ENCODE data around the gene ARHGAP42. TPM values are rescaled to one million over a fixed set of nuclear protein-coding genes. Genes with fewer than 3 reads are reported as not detected.

ARHGAP42 gene
- total and polyA plus RNA-seq, 4 donors = 3.8 to 17.2 (median 12.0) TPM

DNA sequence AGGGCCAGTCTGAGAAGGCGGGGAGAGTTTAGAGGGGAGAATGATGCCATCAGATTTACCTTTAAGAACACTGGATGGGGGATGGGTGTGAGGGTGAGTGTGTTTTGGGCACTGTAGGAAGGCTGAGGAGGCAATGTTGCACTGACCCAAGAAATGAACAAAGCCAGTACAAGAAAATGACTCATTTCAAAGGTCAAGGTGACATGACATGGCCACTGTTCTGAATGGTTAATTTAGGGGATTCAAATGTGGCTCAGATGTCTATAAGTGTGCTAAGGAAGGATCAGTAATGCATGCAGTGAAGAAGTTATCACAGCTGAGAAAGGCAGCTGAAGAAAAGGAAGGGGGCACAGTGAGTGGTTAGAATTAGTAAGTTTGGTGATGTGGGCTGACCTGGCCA is 312.7 kb downstream of the ARHGAP42 start:
- DNase-seq (ENCODE audit: low spot score) = no peak
- H3K9ac ChIP-seq (ENCODE audit: low read depth in 1 of 2, low read length in 2 of 2) = no peak overlapping the region
- H3K27me3 ChIP-seq (ENCODE audit: control insufficient read depth in 4 of 4, insufficient read depth in 4 of 4, low read length in 3 of 4) = peaks cover 0 to 2% (median 0%) of the 10 kb centered on the region in 4 donors
- H3K36me3 ChIP-seq (ENCODE audit: control insufficient read depth in 4 of 4, insufficient read depth in 3 of 4, low read depth in 1 of 4, low read length in 3 of 4) = no peaks in the 10 kb centered on the region
- no peaks in the 10 kb centered on the region for H3K9me3 ChIP-seq (ENCODE audit: control insufficient read depth in 4 of 4, low read length in 3 of 4)
- H3K4me3 ChIP-seq (ENCODE audit: low read depth in 1 of 3, low read length in 3 of 3) = no peak overlapping the region
- no peak for TF ChIP-seq GABPA (IDR thresholded peaks at IDR 0.05 in 1 of 2, conservative IDR thresholded peaks at IDR 0.05 in 1 of 2)
- TF ChIP-seq, protein P1, sequence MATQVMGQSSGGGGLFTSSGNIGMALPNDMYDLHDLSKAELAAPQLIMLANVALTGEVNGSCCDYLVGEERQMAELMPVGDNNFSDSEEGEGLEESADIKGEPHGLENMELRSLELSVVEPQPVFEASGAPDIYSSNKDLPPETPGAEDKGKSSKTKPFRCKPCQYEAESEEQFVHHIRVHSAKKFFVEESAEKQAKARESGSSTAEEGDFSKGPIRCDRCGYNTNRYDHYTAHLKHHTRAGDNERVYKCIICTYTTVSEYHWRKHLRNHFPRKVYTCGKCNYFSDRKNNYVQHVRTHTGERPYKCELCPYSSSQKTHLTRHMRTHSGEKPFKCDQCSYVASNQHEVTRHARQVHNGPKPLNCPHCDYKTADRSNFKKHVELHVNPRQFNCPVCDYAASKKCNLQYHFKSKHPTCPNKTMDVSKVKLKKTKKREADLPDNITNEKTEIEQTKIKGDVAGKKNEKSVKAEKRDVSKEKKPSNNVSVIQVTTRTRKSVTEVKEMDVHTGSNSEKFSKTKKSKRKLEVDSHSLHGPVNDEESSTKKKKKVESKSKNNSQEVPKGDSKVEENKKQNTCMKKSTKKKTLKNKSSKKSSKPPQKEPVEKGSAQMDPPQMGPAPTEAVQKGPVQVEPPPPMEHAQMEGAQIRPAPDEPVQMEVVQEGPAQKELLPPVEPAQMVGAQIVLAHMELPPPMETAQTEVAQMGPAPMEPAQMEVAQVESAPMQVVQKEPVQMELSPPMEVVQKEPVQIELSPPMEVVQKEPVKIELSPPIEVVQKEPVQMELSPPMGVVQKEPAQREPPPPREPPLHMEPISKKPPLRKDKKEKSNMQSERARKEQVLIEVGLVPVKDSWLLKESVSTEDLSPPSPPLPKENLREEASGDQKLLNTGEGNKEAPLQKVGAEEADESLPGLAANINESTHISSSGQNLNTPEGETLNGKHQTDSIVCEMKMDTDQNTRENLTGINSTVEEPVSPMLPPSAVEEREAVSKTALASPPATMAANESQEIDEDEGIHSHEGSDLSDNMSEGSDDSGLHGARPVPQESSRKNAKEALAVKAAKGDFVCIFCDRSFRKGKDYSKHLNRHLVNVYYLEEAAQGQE (IDR thresholded peaks at IDR 0.05) = no peak
- TF ChIP-seq, protein P2, sequence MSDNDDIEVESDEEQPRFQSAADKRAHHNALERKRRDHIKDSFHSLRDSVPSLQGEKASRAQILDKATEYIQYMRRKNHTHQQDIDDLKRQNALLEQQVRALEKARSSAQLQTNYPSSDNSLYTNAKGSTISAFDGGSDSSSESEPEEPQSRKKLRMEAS (IDR thresholded peaks at IDR 0.05) = no peak
- TF ChIP-seq, protein P3, sequence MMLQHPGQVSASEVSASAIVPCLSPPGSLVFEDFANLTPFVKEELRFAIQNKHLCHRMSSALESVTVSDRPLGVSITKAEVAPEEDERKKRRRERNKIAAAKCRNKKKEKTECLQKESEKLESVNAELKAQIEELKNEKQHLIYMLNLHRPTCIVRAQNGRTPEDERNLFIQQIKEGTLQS (IDR thresholded peaks at IDR 0.05) = no peak
- TF ChIP-seq, protein P4, sequence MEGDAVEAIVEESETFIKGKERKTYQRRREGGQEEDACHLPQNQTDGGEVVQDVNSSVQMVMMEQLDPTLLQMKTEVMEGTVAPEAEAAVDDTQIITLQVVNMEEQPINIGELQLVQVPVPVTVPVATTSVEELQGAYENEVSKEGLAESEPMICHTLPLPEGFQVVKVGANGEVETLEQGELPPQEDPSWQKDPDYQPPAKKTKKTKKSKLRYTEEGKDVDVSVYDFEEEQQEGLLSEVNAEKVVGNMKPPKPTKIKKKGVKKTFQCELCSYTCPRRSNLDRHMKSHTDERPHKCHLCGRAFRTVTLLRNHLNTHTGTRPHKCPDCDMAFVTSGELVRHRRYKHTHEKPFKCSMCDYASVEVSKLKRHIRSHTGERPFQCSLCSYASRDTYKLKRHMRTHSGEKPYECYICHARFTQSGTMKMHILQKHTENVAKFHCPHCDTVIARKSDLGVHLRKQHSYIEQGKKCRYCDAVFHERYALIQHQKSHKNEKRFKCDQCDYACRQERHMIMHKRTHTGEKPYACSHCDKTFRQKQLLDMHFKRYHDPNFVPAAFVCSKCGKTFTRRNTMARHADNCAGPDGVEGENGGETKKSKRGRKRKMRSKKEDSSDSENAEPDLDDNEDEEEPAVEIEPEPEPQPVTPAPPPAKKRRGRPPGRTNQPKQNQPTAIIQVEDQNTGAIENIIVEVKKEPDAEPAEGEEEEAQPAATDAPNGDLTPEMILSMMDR (IDR thresholded peaks at IDR 0.05; ENCODE audit: low read depth, low read length, missing input control) = no peak
- no peaks in the 10 kb centered on the region for H3K4me1 ChIP-seq (ENCODE audit: control insufficient read depth in 4 of 4, insufficient read depth in 4 of 4, low read length in 3 of 4)
- no peak overlapping the region for H3K27ac ChIP-seq (ENCODE audit: low read depth in 1 of 2, low read length in 2 of 2)
- WGBS = 87% methylated on average over 1 of the region's 1 CpG

DNA sequence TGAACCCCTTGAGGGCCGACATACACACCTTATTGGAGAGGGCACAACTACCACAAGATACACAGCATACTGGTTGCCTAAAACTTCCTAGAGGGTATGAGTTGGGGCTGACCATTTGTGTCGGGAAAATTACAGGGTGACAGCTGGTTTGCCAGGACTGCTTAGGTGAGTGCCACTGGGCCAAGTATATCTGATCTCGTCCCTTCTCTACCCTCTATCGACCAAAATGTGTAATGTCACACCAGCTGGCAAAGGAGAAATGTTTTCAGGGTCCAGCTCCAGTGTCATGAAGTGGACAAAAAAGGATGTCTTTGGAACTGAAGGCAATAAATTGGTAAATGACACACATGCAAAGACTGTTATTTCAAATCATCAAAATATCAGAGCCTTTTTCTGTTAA is 316.4 kb downstream of the ARHGAP42 start:
- H3K4me3 ChIP-seq (ENCODE audit: low read depth in 1 of 3, low read length in 3 of 3) = no peak overlapping the region
- no peak overlapping the region for H3K27ac ChIP-seq (ENCODE audit: low read depth in 1 of 2, low read length in 2 of 2)
- no peaks in the 10 kb centered on the region for H3K36me3 ChIP-seq (ENCODE audit: control insufficient read depth in 4 of 4, insufficient read depth in 3 of 4, low read depth in 1 of 4, low read length in 3 of 4)
- WGBS = 78% methylated on average over 4 of the region's 4 CpGs
- H3K27me3 ChIP-seq (ENCODE audit: control insufficient read depth in 4 of 4, insufficient read depth in 4 of 4, low read length in 3 of 4) = peaks cover 0 to 2% (median 0%) of the 10 kb centered on the region in 4 donors
- peaks cover 0 to 1% (median 0%) of the 10 kb centered on the region in 4 donors for H3K9me3 ChIP-seq (ENCODE audit: control insufficient read depth in 4 of 4, low read length in 3 of 4)
- no peak for DNase-seq (ENCODE audit: low spot score)
- no peak overlapping the region for H3K9ac ChIP-seq (ENCODE audit: low read depth in 1 of 2, low read length in 2 of 2)
- TF ChIP-seq YY1 (IDR thresholded peaks at IDR 0.05) = no peak
- TF ChIP-seq FOXA2 (IDR thresholded peaks at IDR 0.05) = no peak
- no peak for TF ChIP-seq RAD21 (IDR thresholded peaks at IDR 0.05)
- TF ChIP-seq, protein P5, sequence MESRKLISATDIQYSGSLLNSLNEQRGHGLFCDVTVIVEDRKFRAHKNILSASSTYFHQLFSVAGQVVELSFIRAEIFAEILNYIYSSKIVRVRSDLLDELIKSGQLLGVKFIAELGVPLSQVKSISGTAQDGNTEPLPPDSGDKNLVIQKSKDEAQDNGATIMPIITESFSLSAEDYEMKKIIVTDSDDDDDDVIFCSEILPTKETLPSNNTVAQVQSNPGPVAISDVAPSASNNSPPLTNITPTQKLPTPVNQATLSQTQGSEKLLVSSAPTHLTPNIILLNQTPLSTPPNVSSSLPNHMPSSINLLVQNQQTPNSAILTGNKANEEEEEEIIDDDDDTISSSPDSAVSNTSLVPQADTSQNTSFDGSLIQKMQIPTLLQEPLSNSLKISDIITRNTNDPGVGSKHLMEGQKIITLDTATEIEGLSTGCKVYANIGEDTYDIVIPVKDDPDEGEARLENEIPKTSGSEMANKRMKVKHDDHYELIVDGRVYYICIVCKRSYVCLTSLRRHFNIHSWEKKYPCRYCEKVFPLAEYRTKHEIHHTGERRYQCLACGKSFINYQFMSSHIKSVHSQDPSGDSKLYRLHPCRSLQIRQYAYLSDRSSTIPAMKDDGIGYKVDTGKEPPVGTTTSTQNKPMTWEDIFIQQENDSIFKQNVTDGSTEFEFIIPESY (IDR thresholded peaks at IDR 0.05) = no peak
- TF ChIP-seq SP1 (IDR thresholded peaks at IDR 0.05) = no peak
- no peak for TF ChIP-seq FOXA1 (IDR thresholded peaks at IDR 0.05)
- TF ChIP-seq, protein P4 (IDR thresholded peaks at IDR 0.05; ENCODE audit: low read depth, low read length, missing input control) = no peak
- H3K4me1 ChIP-seq (ENCODE audit: control insufficient read depth in 4 of 4, insufficient read depth in 4 of 4, low read length in 3 of 4) = no peaks in the 10 kb centered on the region

All from liver (tissue), 9 donors.